Kidney capillary endothelial cell (primary cell): ENCODE measurements around the gene RCC2.

Source experiments
- DNase-seq: peaks from one replicate; pipeline ENCODE4 v3.0.0-alpha.2; 2018; ENCODE audit warnings: low spot score

RCC2 gene

GRCh38 chr1:17372955-17373354, 66.5 kb downstream of the RCC2 start:
- DNase-seq = no peak

GRCh38 chr1:17371896-17372295, 67.6 kb downstream of the RCC2 start, which contains the start of gene PADI6:
Gene PADI6, plus strand, starts transcription at chr1:17372196. Its CDS starts 50 bp downstream, at chr1:17372246.
- DNase-seq = no peak

- DNase-seq = no peak
Observed at GRCh38 chr1:17370618-17371017, 68.9 kb downstream of the RCC2 start.

- DNase-seq = no peak
Observed at GRCh38 chr1:17369466-17369865, 70.0 kb downstream of the RCC2 start.

GRCh38 chr1:17365293-17365692, 74.2 kb downstream of the RCC2 start:
- DNase-seq = no peak

GRCh38 chr1:17363771-17364170, 75.7 kb downstream of the RCC2 start:
- no peak for DNase-seq

- DNase-seq = no peak
Observed at GRCh38 chr1:17363351-17363750, 76.1 kb downstream of the RCC2 start.

- DNase-seq = no peak
Observed at GRCh38 chr1:17361687-17362086, 77.8 kb downstream of the RCC2 start.

GRCh38 chr1:17360272-17360956, 79.1 kb downstream of the RCC2 start:
- no peak for DNase-seq

GRCh38 chr1:17359808-17360207, 79.7 kb downstream of the RCC2 start:
- DNase-seq = no peak

- no peak for DNase-seq
Observed at GRCh38 chr1:17359031-17359430, 80.4 kb downstream of the RCC2 start.

- no peak for DNase-seq
Observed at GRCh38 chr1:17358557-17358956, 80.9 kb downstream of the RCC2 start.
